Endodermal cell (in vitro differentiated cells): ENCODE measurements around the gene GLRB. TPM values are rescaled to one million over a fixed set of nuclear protein-coding genes. Genes with fewer than 3 reads are reported as not detected.
A peak's percentile ranks its signal among the peaks of the same experiment; 100 is the strongest.

Source experiments
- DNase-seq: peaks from one replicate; pipeline ENCODE4 v3.0.0-alpha.2; 2017
- H3K27ac ChIP-seq: 2 replicates; pipeline ENCODE4 v1.5.1; 2013; ENCODE audit warnings: mild to moderate bottlenecking, low read depth, low read length, moderate library complexity
- H3K27me3 ChIP-seq: 2 replicates; pipeline ENCODE4 v1.6.1; 2013; ENCODE audit warnings: mild to moderate bottlenecking, low read length, moderate library complexity; ENCODE audit not compliant: insufficient read depth, control insufficient read depth, poor library complexity, severe bottlenecking
- H3K36me3 ChIP-seq: 2 replicates; pipeline ENCODE4 v1.7.0; 2013; ENCODE audit warnings: mild to moderate bottlenecking, low read length, moderate library complexity; ENCODE audit not compliant: control insufficient read depth, insufficient read depth
- H3K4me1 ChIP-seq: one replicate; pipeline ENCODE4 v1.7.0; 2013; ENCODE audit warnings: low read length; ENCODE audit not compliant: control insufficient read depth, insufficient read depth
- H3K4me3 ChIP-seq: 2 replicates; pipeline ENCODE4 v1.5.1; 2013; ENCODE audit warnings: mild to moderate bottlenecking, low read length, moderate library complexity
- H3K9ac ChIP-seq: 2 replicates; pipeline ENCODE4 v1.6.1; 2013; ENCODE audit warnings: mild to moderate bottlenecking, low read length, moderate library complexity; ENCODE audit not compliant: poor library complexity, severe bottlenecking; ENCODE audit errors: extremely low read depth
- H3K9me3 ChIP-seq: 2 replicates; pipeline ENCODE4 v1.6.1; 2013; ENCODE audit warnings: mild to moderate bottlenecking, low read length, moderate library complexity; ENCODE audit not compliant: control insufficient read depth
- H3K27ac Mint-ChIP-seq: 2 replicates; pipeline ENCODE4 v1.8.0; 2020; ENCODE audit warnings: mixed read lengths
- H3K27me3 Mint-ChIP-seq: 2 replicates; pipeline ENCODE4 v1.8.0; 2021; ENCODE audit warnings: mild to moderate bottlenecking, mixed read lengths; ENCODE audit not compliant: insufficient read depth
- H3K36me3 Mint-ChIP-seq: 2 replicates; pipeline ENCODE4 v1.8.0; 2020; ENCODE audit warnings: low read depth, mixed read lengths
- H3K4me1 Mint-ChIP-seq: 2 replicates; pipeline ENCODE4 v1.8.0; 2020; ENCODE audit warnings: mixed read lengths
- H3K4me3 Mint-ChIP-seq: 2 replicates; pipeline ENCODE4 v1.8.0; 2020; ENCODE audit warnings: mild to moderate bottlenecking, moderate library complexity, mixed read lengths
- H3K9me3 Mint-ChIP-seq: 2 replicates; pipeline ENCODE4 v1.8.0; 2020; ENCODE audit warnings: mild to moderate bottlenecking, mixed read lengths
- WGBS, 2 experiments: methylation state at CpG; one replicate each; pipeline versions ENCODE4 v1.1.5 to v1.1.7; 2013; ENCODE audit warnings: missing lambda C conversion rate in 2 of 2, mixed read lengths in 1 of 2; ENCODE audit not compliant: insufficient coverage in 1 of 2, insufficient read length in 1 of 2; 5-methylcytosine and 5-hydroxymethylcytosine counted together
- total RNA-seq, 2 donors: library from RNA; stranded (reverse); fragmentation: NEBNext Ultra II Directional in 1 of 2; extraction: Animal tissue kit (Norgen Biotek cat#: 25700) in 1 of 2; gene quantifications; 2 replicates in 1 of 2; 3 replicates in 1 of 2; pipeline ENCODE4 v1.2.1, GENCODE V29; 2021
- TF ChIP-seq, protein P1 (sequence below): fragments of 200-600 bp; sonication (generic); conservative IDR thresholded peaks from 2 replicates; pipeline ENCODE4 v1.5.0; 2021; ENCODE audit warnings: antibody characterized with exemption, mild to moderate bottlenecking

The GLRB gene
- total RNA-seq, 2 donors from 2014 or later, result 1.1 to 1.6 TPM

GRCh38 chr4:157114671-157115070, 38.7 kb downstream of the GLRB start:
- H3K4me1 Mint-ChIP-seq, result no peaks in the 10 kb centered on the region
- H3K27me3 Mint-ChIP-seq, result no peaks in the 10 kb centered on the region
- H3K4me3 Mint-ChIP-seq, result no peak overlapping the region
- H3K9me3 ChIP-seq, result no peaks in the 10 kb centered on the region
- H3K9ac ChIP-seq, result no peak overlapping the region
- no peak overlapping the region for H3K27ac ChIP-seq
- no peak overlapping the region for H3K4me3 ChIP-seq
- no peaks in the 10 kb centered on the region for H3K36me3 Mint-ChIP-seq
- no peaks in the 10 kb centered on the region for H3K36me3 ChIP-seq
- H3K27me3 ChIP-seq, result no peaks in the 10 kb centered on the region
- no peak for DNase-seq
- no peaks in the 10 kb centered on the region for H3K9me3 Mint-ChIP-seq
- H3K27ac Mint-ChIP-seq, result no peak overlapping the region
- TF ChIP-seq, protein P1, sequence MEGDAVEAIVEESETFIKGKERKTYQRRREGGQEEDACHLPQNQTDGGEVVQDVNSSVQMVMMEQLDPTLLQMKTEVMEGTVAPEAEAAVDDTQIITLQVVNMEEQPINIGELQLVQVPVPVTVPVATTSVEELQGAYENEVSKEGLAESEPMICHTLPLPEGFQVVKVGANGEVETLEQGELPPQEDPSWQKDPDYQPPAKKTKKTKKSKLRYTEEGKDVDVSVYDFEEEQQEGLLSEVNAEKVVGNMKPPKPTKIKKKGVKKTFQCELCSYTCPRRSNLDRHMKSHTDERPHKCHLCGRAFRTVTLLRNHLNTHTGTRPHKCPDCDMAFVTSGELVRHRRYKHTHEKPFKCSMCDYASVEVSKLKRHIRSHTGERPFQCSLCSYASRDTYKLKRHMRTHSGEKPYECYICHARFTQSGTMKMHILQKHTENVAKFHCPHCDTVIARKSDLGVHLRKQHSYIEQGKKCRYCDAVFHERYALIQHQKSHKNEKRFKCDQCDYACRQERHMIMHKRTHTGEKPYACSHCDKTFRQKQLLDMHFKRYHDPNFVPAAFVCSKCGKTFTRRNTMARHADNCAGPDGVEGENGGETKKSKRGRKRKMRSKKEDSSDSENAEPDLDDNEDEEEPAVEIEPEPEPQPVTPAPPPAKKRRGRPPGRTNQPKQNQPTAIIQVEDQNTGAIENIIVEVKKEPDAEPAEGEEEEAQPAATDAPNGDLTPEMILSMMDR, result no peak
- H3K4me1 ChIP-seq, result no peaks in the 10 kb centered on the region
- 93% methylated on average over 6 of the region's 6 CpGs; no CpG with 5 or more reads in 1 of the 2 experiments for WGBS, 2 experiments

- no peak overlapping the region for H3K4me3 Mint-ChIP-seq
- H3K27me3 ChIP-seq, result no peaks in the 10 kb centered on the region
- no peaks in the 10 kb centered on the region for H3K36me3 Mint-ChIP-seq
- H3K36me3 ChIP-seq, result no peaks in the 10 kb centered on the region
- no peaks in the 10 kb centered on the region for H3K4me1 ChIP-seq
- H3K27me3 Mint-ChIP-seq, result no peaks in the 10 kb centered on the region
- no peak overlapping the region for H3K27ac Mint-ChIP-seq
- TF ChIP-seq, protein P1, result no peak
- H3K4me1 Mint-ChIP-seq, result no peaks in the 10 kb centered on the region
- H3K4me3 ChIP-seq, result no peak overlapping the region
- no peak overlapping the region for H3K9ac ChIP-seq
- DNase-seq, result no peak
- no peaks in the 10 kb centered on the region for H3K9me3 ChIP-seq
- peak overlapping the region; percentile 53 for H3K27ac ChIP-seq
- H3K9me3 Mint-ChIP-seq, result no peaks in the 10 kb centered on the region
- WGBS, 2 experiments, result 90% methylated on average over 3 of the region's 3 CpGs; no CpG with 5 or more reads in 1 of the 2 experiments
Observed at GRCh38 chr4:157115613-157116335, 39.8 kb downstream of the GLRB start.

DNA sequence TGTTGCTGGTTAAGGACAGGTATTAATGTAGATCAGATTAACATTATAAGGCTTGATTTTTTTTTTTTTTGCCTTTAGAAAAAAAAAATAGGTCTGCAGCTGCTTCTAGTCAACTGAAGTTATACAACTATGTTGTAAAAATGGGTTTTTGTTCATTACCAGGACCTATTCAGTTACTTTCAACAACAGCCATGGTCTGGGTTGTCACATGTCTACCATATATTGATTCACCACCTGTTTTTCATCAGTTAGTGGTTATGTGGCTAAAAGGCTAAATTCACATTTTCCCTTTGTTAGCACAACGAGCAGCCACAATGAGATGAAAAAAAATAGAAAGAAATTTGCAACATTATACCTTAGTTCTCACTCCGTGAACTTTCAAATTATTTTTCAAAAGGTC, 45.5 kb downstream of the GLRB start:
- H3K9me3 Mint-ChIP-seq, result no peaks in the 10 kb centered on the region
- H3K27ac Mint-ChIP-seq, result no peak overlapping the region
- no peaks in the 10 kb centered on the region for H3K4me1 Mint-ChIP-seq
- no peaks in the 10 kb centered on the region for H3K9me3 ChIP-seq
- no peaks in the 10 kb centered on the region for H3K36me3 ChIP-seq
- no peak overlapping the region for H3K9ac ChIP-seq
- 95% methylated on average over 2 of the region's 2 CpGs; no CpG with 5 or more reads in 1 of the 2 experiments for WGBS, 2 experiments
- H3K36me3 Mint-ChIP-seq, result no peaks in the 10 kb centered on the region
- no peaks in the 10 kb centered on the region for H3K4me1 ChIP-seq
- no peak for DNase-seq
- H3K4me3 Mint-ChIP-seq, result no peak overlapping the region
- H3K27me3 ChIP-seq, result no peaks in the 10 kb centered on the region
- H3K27me3 Mint-ChIP-seq, result no peaks in the 10 kb centered on the region
- TF ChIP-seq, protein P1, result no peak
- no peak overlapping the region for H3K27ac ChIP-seq
- no peak overlapping the region for H3K4me3 ChIP-seq
